ENCODE data around the gene CPSF6.
"Not testable (repeated sequence)": the region's sequence is repeated elsewhere in the genome, so short reads cannot be mapped to it uniquely, and the experiment has no call there.

DNA sequence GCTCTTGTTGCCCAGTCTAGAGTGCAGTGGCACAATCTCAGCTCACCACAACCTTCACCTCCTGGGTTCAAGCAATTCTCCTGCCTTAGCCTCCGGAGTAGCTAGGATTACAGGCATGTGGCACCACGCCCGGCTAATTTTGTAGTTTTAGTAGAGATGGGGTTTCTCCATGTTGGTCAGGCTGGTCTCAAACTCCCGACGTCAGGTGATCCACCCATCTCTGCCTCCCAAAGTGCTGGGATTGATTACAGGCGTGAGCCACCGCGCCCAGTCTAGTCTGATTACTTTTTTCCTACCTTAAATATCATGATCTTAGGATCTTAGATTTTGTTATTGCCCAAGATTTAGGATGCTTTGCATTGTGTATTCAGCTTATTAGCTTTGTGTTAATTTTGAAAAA is 26.3 kb downstream of the CPSF6 start:
- TF ChIP-seq, protein P1, sequence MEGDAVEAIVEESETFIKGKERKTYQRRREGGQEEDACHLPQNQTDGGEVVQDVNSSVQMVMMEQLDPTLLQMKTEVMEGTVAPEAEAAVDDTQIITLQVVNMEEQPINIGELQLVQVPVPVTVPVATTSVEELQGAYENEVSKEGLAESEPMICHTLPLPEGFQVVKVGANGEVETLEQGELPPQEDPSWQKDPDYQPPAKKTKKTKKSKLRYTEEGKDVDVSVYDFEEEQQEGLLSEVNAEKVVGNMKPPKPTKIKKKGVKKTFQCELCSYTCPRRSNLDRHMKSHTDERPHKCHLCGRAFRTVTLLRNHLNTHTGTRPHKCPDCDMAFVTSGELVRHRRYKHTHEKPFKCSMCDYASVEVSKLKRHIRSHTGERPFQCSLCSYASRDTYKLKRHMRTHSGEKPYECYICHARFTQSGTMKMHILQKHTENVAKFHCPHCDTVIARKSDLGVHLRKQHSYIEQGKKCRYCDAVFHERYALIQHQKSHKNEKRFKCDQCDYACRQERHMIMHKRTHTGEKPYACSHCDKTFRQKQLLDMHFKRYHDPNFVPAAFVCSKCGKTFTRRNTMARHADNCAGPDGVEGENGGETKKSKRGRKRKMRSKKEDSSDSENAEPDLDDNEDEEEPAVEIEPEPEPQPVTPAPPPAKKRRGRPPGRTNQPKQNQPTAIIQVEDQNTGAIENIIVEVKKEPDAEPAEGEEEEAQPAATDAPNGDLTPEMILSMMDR (IDR thresholded peaks at IDR 0.05 in 8 of 11, conservative IDR thresholded peaks at IDR 0.05 in 3 of 11): not testable (repeated sequence)
- not testable (repeated sequence) for TF ChIP-seq POLR2AphosphoS5 (IDR thresholded peaks at IDR 0.05)

All from spleen (tissue), 7 donors.